IMR-90 (cell line): ENCODE results near the gene STOML1. TPM values are rescaled to one million over a fixed set of nuclear protein-coding genes. Genes with fewer than 3 reads are reported as not detected.

Source experiments
- ATAC-seq: fragments of 200-7000 bp; cut with Tn5 transposase; 2 replicates; pipeline ENCODE4 v1.9.1; 2020; ENCODE audit warnings: low read depth, mild to moderate bottlenecking, moderate library complexity
- BruUV-seq: library from RNA; stranded (reverse); fragments of 400-500 nt; replicated peaks from 2 replicates; lab custom pipeline; 2021; lab: Mats Ljungman, UMichigan
- CTCF ChIA-PET: fragments of 300-600 bp; formaldehyde crosslinking; extraction: SDS; loops from one replicate; lab custom pipeline; 2021; ENCODE audit warnings: antibody characterized with exemption; lab: Yijun Ruan, JAX
- POLR2A ChIA-PET: fragments of 300-600 bp; sonication (Branson Sonifier 250); formaldehyde crosslinking; loops from one replicate; lab custom pipeline; 2022; ENCODE audit warnings: antibody characterized with exemption; ENCODE audit not compliant: unreplicated experiment; lab: Charles Lee
- DNase-seq: peaks from one replicate; pipeline ENCODE4 v3.0.0; 2013
- H2AFZ ChIP-seq: replicated peaks from 2 replicates; pipeline ENCODE3; 2013; ENCODE audit warnings: low read length, mild to moderate bottlenecking; ENCODE audit not compliant: poor library complexity
- H2AK5ac ChIP-seq: 2 replicates; pipeline ENCODE4 v1.6.1; 2013; ENCODE audit warnings: low read depth, low read length, inconsistent platforms
- H2AK9ac ChIP-seq: replicated peaks from 2 replicates; pipeline ENCODE3; 2013; ENCODE audit warnings: mild to moderate bottlenecking, low read depth, low read length, moderate library complexity; ENCODE audit not compliant: poor library complexity
- H2BK120ac ChIP-seq: 2 replicates; pipeline ENCODE4 v1.6.1; 2013; ENCODE audit warnings: low read depth, low read length, inconsistent platforms
- H2BK15ac ChIP-seq: 3 replicates; pipeline ENCODE4 v1.6.1; 2013; ENCODE audit warnings: low read depth, low read length, inconsistent platforms
- H2BK20ac ChIP-seq: 2 replicates; pipeline ENCODE4 v1.6.1; 2013; ENCODE audit warnings: low read depth, mild to moderate bottlenecking, inconsistent platforms, low read length, moderate library complexity
- H2BK5ac ChIP-seq: 2 replicates; pipeline ENCODE4 v1.6.1; 2013; ENCODE audit warnings: mild to moderate bottlenecking, low read depth, low read length, inconsistent platforms; ENCODE audit not compliant: poor library complexity, severe bottlenecking
- H3K14ac ChIP-seq: replicated peaks from 2 replicates; pipeline ENCODE4 v1.6.1; 2013; ENCODE audit warnings: low read depth, low read length, inconsistent platforms
- H3K18ac ChIP-seq: 2 replicates; pipeline ENCODE4 v1.6.1; 2013; ENCODE audit warnings: low read depth, low read length, control low read depth
- H3K23ac ChIP-seq: 2 replicates; pipeline ENCODE4 v1.6.1; 2013; ENCODE audit warnings: low read depth, low read length, inconsistent platforms
- H3K27ac ChIP-seq: 2 replicates; pipeline ENCODE4 v1.5.1; 2013; ENCODE audit warnings: mild to moderate bottlenecking, control low read depth, low read length; ENCODE audit not compliant: insufficient read depth
- H3K27me3 ChIP-seq: 2 replicates; pipeline ENCODE4 v1.6.1; 2013; ENCODE audit warnings: low read length; ENCODE audit not compliant: control insufficient read depth, insufficient read depth
- H3K36me3 ChIP-seq: 2 replicates; pipeline ENCODE4 v1.6.1; 2013; ENCODE audit warnings: low read length, mixed read lengths; ENCODE audit not compliant: control insufficient read depth, insufficient read depth
- H3K4ac ChIP-seq: 2 replicates; pipeline ENCODE4 v1.6.1; 2013; ENCODE audit warnings: low read depth, low read length, inconsistent platforms
- H3K4me1 ChIP-seq: 2 replicates; pipeline ENCODE4 v1.6.1; 2013; ENCODE audit warnings: low read length, mixed read lengths; ENCODE audit not compliant: control insufficient read depth, insufficient read depth
- H3K4me2 ChIP-seq: 2 replicates; pipeline ENCODE4 v1.6.1; 2013; ENCODE audit warnings: low read depth, mild to moderate bottlenecking, control low read depth, low read length, moderate library complexity
- H3K4me3 ChIP-seq: 2 replicates; pipeline ENCODE4 v1.5.1; 2013; ENCODE audit warnings: low read depth, mild to moderate bottlenecking, control low read depth, low read length, moderate library complexity; ENCODE audit not compliant: insufficient read depth
- H3K56ac ChIP-seq: 2 replicates; pipeline ENCODE4 v1.6.1; 2013; ENCODE audit warnings: low read length, inconsistent platforms; ENCODE audit not compliant: insufficient read depth; ENCODE audit errors: extremely low read depth
- H3K79me1 ChIP-seq, 2 experiments: 2 replicates each; pipeline ENCODE4 v1.6.1; 2013; ENCODE audit warnings: low read length in 2 of 2, inconsistent platforms in 1 of 2, low read depth in 1 of 2
- H3K9ac ChIP-seq: 2 replicates; pipeline ENCODE4 v1.6.1; 2013; ENCODE audit warnings: low read depth, low read length, control low read depth
- H3K9me1 ChIP-seq: 2 replicates; pipeline ENCODE4 v1.6.1; 2013; ENCODE audit warnings: low read length, inconsistent platforms; ENCODE audit not compliant: insufficient read depth
- H3K9me3 ChIP-seq: 2 replicates; pipeline ENCODE4 v1.6.1; 2013; ENCODE audit warnings: low read length; ENCODE audit not compliant: control insufficient read depth, insufficient read depth
- H4K20me1 ChIP-seq: 2 replicates; pipeline ENCODE4 v1.6.1; 2013; ENCODE audit warnings: low read length, inconsistent platforms; ENCODE audit not compliant: insufficient read depth
- H4K5ac ChIP-seq: 2 replicates; pipeline ENCODE4 v1.6.1; 2013; ENCODE audit warnings: mild to moderate bottlenecking, low read depth, low read length, control low read depth
- H4K8ac ChIP-seq, 2 experiments: 2 replicates each; pipeline ENCODE4 v1.6.1; 2013; ENCODE audit warnings: low read depth in 2 of 2, low read length in 2 of 2, control low read depth in 1 of 2, inconsistent platforms in 1 of 2
- H4K91ac ChIP-seq: 2 replicates; pipeline ENCODE4 v1.6.1; 2013; ENCODE audit warnings: low read depth, low read length, inconsistent platforms; ENCODE audit not compliant: insufficient read depth
- ELK1 ChIP-seq: fragments of 150-350 bp; IDR thresholded peaks from 2 replicates; pipeline ENCODE4 v1.6.1; 2016; ENCODE audit warnings: low read depth, mild to moderate bottlenecking, low read length, moderate library complexity, borderline replicate concordance
- MAZ ChIP-seq: IDR thresholded peaks from 2 replicates; pipeline ENCODE4 v1.6.1; 2012; ENCODE audit warnings: low read depth, mild to moderate bottlenecking, low read length, improper control_type of control experiment, moderate library complexity, borderline replicate concordance
- POLR2A ChIP-seq: IDR thresholded peaks from 2 replicates; pipeline ENCODE4 v1.6.1; 2012; ENCODE audit warnings: mild to moderate bottlenecking, low read depth, low read length
- WGBS, 2 experiments: methylation state at CpG; one replicate each; pipeline versions ENCODE4 v1.1.5 to v1.1.7; 2013; ENCODE audit warnings: missing lambda C conversion rate in 2 of 2; ENCODE audit not compliant: insufficient read length in 1 of 2; ENCODE audit errors: extremely low coverage in 2 of 2; 5-methylcytosine and 5-hydroxymethylcytosine counted together
- dilution Hi-C: fragments of 300-500 bp; cut with HindIII; formaldehyde crosslinking; loops from one replicate; pipeline ENCODE4 v1.14.3; 2018; ENCODE audit warnings: low sequenced_read_pairs; ENCODE audit not compliant: unreplicated experiment
- in situ Hi-C: fragments of 300-500 bp; cut with MboI; formaldehyde crosslinking; loops from 3 replicates; pipeline ENCODE4 v1.14.3; 2019; ENCODE audit warnings: low sequenced_read_pairs, inconsistent platforms, mixed read lengths
- intact Hi-C: fragments of 100-400 bp; cut with micrococcal nuclease; formaldehyde crosslinking; loops from 2 replicates; pipeline ENCODE4 v1.10.0; 2022
- polyA plus RNA-seq, 3 experiments: library from polyadenylated mRNA; depleted of rRNA; stranded (reverse); fragments of >200 nt; gene quantifications; 2 replicates each; pipeline ENCODE4 v1.2.3, GENCODE V29; 2012; ENCODE audit warnings: low replicate concordance in 1 of 3
- total RNA-seq: library from RNA; depleted of rRNA; stranded (reverse); fragments of >200 nt; gene quantifications from 2 replicates; pipeline ENCODE4 v1.2.3, GENCODE V29; 2012

STOML1 gene
- total and polyA plus RNA-seq, 2 of the 4 experiments (the other 2 are of a cell fraction) = 11.8 to 21.2 TPM

- Histone ChIP-seq H3K9me1 (no peaks in the 10 kb centered on the region), H4K20me1 (0 out of 2 replicates have a peak, but pooled peaks cover 2% of the 10 kb centered on the region), H4K8ac (no peak overlapping the region), H2BK15ac (no peak overlapping the region), H3K79me1 (peaks cover 3 to 18% of the 10 kb centered on the region in 2 experiments; a peak in 2 of 4 replicates), H3K56ac (no peak overlapping the region), H3K36me3 (peaks cover 72% of the 10 kb centered on the region), H2BK120ac (no peak overlapping the region), H3K23ac (no peak overlapping the region), H2BK20ac (no peak overlapping the region), H3K18ac (no peak overlapping the region), H3K14ac (no peak overlapping the region), H3K27ac (no peak overlapping the region), H2AFZ (no peak overlapping the region), H4K91ac (no peak overlapping the region), H2AK9ac (no peak overlapping the region), H2AK5ac (no peak overlapping the region), H3K4ac (no peak overlapping the region), H3K9me3 (no peaks in the 10 kb centered on the region), H3K4me3 (no peak overlapping the region), H3K4me2 (no peak overlapping the region), H4K5ac (no peak overlapping the region), H3K27me3 (no peaks in the 10 kb centered on the region), H3K4me1 (peaks cover 7% of the 10 kb centered on the region), H3K9ac (no peak overlapping the region), H2BK5ac (no peak overlapping the region)
- TF ChIP-seq MAZ (no peak), ELK1 (no peak), POLR2A (no peak)
- in situ Hi-C loops (no loop called here), intact Hi-C loops (no loop called here), dilution Hi-C loops (no loop called here)
- BruUV-seq = no TSS peak
- ChIA-PET CTCF (no interaction called here), POLR2A (no interaction called here)
- ATAC-seq (no peak), DNase-seq (no peak)
- no CpG with 5 or more reads among the region's 4 CpGs for WGBS, 2 experiments
Observed at GRCh38 chr15:73948396-73948795, 43.7 kb downstream of the STOML1 start.
